ENCODE measurements around the gene DDX10.

DNA sequence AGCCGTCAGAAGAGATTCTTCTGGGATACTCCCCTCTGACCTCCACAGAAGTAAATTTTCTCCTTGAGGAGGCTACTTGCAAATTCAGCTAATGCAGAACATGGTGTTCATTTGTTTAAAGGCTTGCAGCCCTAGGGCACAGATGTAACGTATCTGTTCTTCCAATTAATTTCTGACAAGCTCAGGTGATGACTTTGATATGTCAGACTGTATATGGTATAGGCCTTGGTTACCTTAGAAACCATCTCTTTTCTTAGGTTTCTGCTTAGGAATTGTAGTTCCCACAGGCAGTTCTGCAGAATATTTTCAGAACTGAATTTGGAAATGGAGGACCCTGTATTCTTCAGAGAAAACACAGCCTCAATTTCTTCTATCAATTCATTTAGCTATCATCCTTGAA is 117.1 kb downstream of the DDX10 start:
- no peak for TF ChIP-seq TCF12 (IDR thresholded peaks at IDR 0.05)
- TF ChIP-seq, protein P1, sequence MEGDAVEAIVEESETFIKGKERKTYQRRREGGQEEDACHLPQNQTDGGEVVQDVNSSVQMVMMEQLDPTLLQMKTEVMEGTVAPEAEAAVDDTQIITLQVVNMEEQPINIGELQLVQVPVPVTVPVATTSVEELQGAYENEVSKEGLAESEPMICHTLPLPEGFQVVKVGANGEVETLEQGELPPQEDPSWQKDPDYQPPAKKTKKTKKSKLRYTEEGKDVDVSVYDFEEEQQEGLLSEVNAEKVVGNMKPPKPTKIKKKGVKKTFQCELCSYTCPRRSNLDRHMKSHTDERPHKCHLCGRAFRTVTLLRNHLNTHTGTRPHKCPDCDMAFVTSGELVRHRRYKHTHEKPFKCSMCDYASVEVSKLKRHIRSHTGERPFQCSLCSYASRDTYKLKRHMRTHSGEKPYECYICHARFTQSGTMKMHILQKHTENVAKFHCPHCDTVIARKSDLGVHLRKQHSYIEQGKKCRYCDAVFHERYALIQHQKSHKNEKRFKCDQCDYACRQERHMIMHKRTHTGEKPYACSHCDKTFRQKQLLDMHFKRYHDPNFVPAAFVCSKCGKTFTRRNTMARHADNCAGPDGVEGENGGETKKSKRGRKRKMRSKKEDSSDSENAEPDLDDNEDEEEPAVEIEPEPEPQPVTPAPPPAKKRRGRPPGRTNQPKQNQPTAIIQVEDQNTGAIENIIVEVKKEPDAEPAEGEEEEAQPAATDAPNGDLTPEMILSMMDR (IDR thresholded peaks at IDR 0.05), result no peak
- no peak for TF ChIP-seq MEF2A (IDR thresholded peaks at IDR 0.05; ENCODE audit: borderline replicate concordance, low read depth)
- no peak for TF ChIP-seq RCOR1 (IDR thresholded peaks at IDR 0.05; ENCODE audit: low read length)
- no peak for TF ChIP-seq RFX5 (IDR thresholded peaks at IDR 0.05; ENCODE audit: low read length)
- TF ChIP-seq RXRA (IDR thresholded peaks at IDR 0.05; ENCODE audit: borderline replicate concordance, low read depth), result no peak
- no peak for TF ChIP-seq POLR2AphosphoS5 (IDR thresholded peaks at IDR 0.05; ENCODE audit: low read depth, low read length)
- TF ChIP-seq, protein P2, sequence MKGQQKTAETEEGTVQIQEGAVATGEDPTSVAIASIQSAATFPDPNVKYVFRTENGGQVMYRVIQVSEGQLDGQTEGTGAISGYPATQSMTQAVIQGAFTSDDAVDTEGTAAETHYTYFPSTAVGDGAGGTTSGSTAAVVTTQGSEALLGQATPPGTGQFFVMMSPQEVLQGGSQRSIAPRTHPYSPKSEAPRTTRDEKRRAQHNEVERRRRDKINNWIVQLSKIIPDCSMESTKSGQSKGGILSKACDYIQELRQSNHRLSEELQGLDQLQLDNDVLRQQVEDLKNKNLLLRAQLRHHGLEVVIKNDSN (IDR thresholded peaks at IDR 0.05; ENCODE audit: borderline replicate concordance, low read depth), result no peak
- TF ChIP-seq, protein P3, sequence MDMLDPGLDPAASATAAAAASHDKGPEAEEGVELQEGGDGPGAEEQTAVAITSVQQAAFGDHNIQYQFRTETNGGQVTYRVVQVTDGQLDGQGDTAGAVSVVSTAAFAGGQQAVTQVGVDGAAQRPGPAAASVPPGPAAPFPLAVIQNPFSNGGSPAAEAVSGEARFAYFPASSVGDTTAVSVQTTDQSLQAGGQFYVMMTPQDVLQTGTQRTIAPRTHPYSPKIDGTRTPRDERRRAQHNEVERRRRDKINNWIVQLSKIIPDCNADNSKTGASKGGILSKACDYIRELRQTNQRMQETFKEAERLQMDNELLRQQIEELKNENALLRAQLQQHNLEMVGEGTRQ (IDR thresholded peaks at IDR 0.05; ENCODE audit: borderline replicate concordance, low read depth, low read length), result no peak
- no peak for TF ChIP-seq NRF1 (IDR thresholded peaks at IDR 0.05; ENCODE audit: low read depth, low read length)
- no peak for TF ChIP-seq GABPA (IDR thresholded peaks at IDR 0.05; ENCODE audit: low read depth)
- TF ChIP-seq, protein P4, sequence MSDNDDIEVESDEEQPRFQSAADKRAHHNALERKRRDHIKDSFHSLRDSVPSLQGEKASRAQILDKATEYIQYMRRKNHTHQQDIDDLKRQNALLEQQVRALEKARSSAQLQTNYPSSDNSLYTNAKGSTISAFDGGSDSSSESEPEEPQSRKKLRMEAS (IDR thresholded peaks at IDR 0.05; ENCODE audit: low read depth), result no peak
- no peak for TF ChIP-seq TAF1 (IDR thresholded peaks at IDR 0.05; ENCODE audit: borderline replicate concordance, low read depth, low read length)

Measured in SK-N-SH (cell line).